Breast epithelium (tissue), 4 donors: ENCODE data around the gene SFXN2. TPM values are rescaled to one million over a fixed set of nuclear protein-coding genes. Genes with fewer than 3 reads are reported as not detected.
"Not testable (repeated sequence)": the region's sequence is repeated elsewhere in the genome, so short reads cannot be mapped to it uniquely, and the experiment has no call there.

Source experiments
- DNase-seq, 2 donors: peaks; one replicate each; pipeline ENCODE4 v3.0.0-alpha.2; 2019; ENCODE audit warnings: low spot score in 2 of 2
- H3K27ac ChIP-seq, 2 donors: fragments of 200-600 bp; sonication (generic) in 1 of 2; one replicate each; pipeline ENCODE4 v1.5.1; 2016 to 2019; ENCODE audit warnings: mild to moderate bottlenecking in 1 of 2
- H3K27me3 ChIP-seq, 2 donors: fragments of 200-600 bp; sonication (generic) in 1 of 2; one replicate each; pipeline versions ENCODE4 v1.5.1 to v1.6.0; 2017 to 2019; ENCODE audit warnings: control low read depth in 1 of 2, mild to moderate bottlenecking in 1 of 2
- H3K36me3 ChIP-seq: fragments of 200-600 bp; one replicate; pipeline ENCODE4 v1.5.1; 2019
- H3K4me1 ChIP-seq, 2 donors: fragments of 200-600 bp; sonication (generic); one replicate each; pipeline ENCODE4 v1.5.1; 2016 to 2019; ENCODE audit warnings: control low read depth in 1 of 2
- H3K4me3 ChIP-seq, 3 donors: fragments of 200-600 bp; sonication (generic); 1 replicate in 2 of 3; 2 replicates in 1 of 3; pipeline ENCODE4 v1.5.1; 2016 to 2019; ENCODE audit warnings: mild to moderate bottlenecking in 3 of 3, moderate library complexity in 2 of 3
- H3K9me3 ChIP-seq, 2 donors: fragments of 200-600 bp; sonication (generic) in 1 of 2; one replicate each; pipeline ENCODE4 v1.5.1; 2016 to 2019; ENCODE audit warnings: control low read depth in 1 of 2
- CTCF ChIP-seq, 3 donors: fragments of 450-650 bp; IDR thresholded peaks; one replicate each; pipeline ENCODE4 v1.5.1; 2016 to 2017; ENCODE audit warnings: antibody characterized with exemption in 3 of 3, mild to moderate bottlenecking in 3 of 3, moderate library complexity in 3 of 3
- POLR2A ChIP-seq: fragments of 450-650 bp; IDR thresholded peaks from one replicate; pipeline ENCODE4 v1.6.1; 2016; ENCODE audit warnings: antibody characterized with exemption, mild to moderate bottlenecking, moderate library complexity
- POLR2AphosphoS5 ChIP-seq, 3 donors: sonication (generic); formaldehyde crosslinking; IDR thresholded peaks; one replicate each; pipeline ENCODE4 v1.6.1; 2017; ENCODE audit warnings: antibody characterized with exemption in 3 of 3
- intact Hi-C: fragments of 100-400 bp; cut with DNase I; formaldehyde crosslinking; loops from one replicate; pipeline ENCODE4 v1.15.1; 2023; ENCODE audit warnings: low total_unique reads
- total RNA-seq, 3 donors: library from RNA; depleted of rRNA; stranded (reverse); fragments of >200 nt; gene quantifications; one replicate each; pipeline ENCODE4 v1.1.0, GENCODE V29; 2016

Gene SFXN2
- total RNA-seq, 3 donors from 2014 or later, result 3.8 to 10.4 (median 4.9) TPM

GRCh38 chr10:102758240-102758932, 44.0 kb downstream of the SFXN2 start:
- TF ChIP-seq POLR2A (no peak), CTCF (IDR thresholded peaks at IDR 0.05) (no peak), POLR2AphosphoS5 (IDR thresholded peaks at IDR 0.05) (no peak)
- no peak for DNase-seq
- Histone ChIP-seq H3K4me1 (no peaks in the 10 kb centered on the region), H3K4me3 (peak overlapping the region in 1 of 3 donors; percentile 0), H3K27me3 (no peaks in the 10 kb centered on the region), H3K27ac (peak overlapping the region; percentile 27 to 61), H3K9me3 (no peaks in the 10 kb centered on the region), H3K36me3 (no peaks in the 10 kb centered on the region)
- intact Hi-C loops, result no loop called here

- Histone ChIP-seq H3K27ac (peak overlapping the region; percentile 27 to 61), H3K4me3 (peak overlapping the region in 1 of 3 donors; percentile 0)
- H3K27me3 ChIP-seq, H3K4me1 ChIP-seq, H3K36me3 ChIP-seq, H3K9me3 ChIP-seq, DNase-seq, intact Hi-C loops: not testable (repeated sequence)
Measured at GRCh38 chr10:102758933-102759262, 44.5 kb downstream of the SFXN2 start.

GRCh38 chr10:102759497-102760210, 45.2 kb downstream of the SFXN2 start:
- Histone ChIP-seq H3K4me1 (no peaks in the 10 kb centered on the region), H3K9me3 (no peaks in the 10 kb centered on the region), H3K36me3 (no peaks in the 10 kb centered on the region), H3K27ac (peak overlapping the region in 1 of 2 donors; percentile 27), H3K27me3 (no peaks in the 10 kb centered on the region), H3K4me3 (no peak overlapping the region)
- no peak for DNase-seq
- TF ChIP-seq CTCF (IDR thresholded peaks at IDR 0.05), result no peak
- TF ChIP-seq POLR2AphosphoS5 (IDR thresholded peaks at IDR 0.05), result no peak
- no peak for TF ChIP-seq POLR2A
- intact Hi-C loops, result no loop called here

GRCh38 chr10:102761981-102762380, 47.5 kb downstream of the SFXN2 start:
- Histone ChIP-seq H3K9me3 (no peaks in the 10 kb centered on the region), H3K36me3 (no peaks in the 10 kb centered on the region), H3K4me3 (no peak overlapping the region), H3K27ac (no peak overlapping the region), H3K27me3 (no peaks in the 10 kb centered on the region), H3K4me1 (peaks cover 0 to 7% of the 10 kb centered on the region in 2 donors)
- intact Hi-C loops, result no loop called here
- TF ChIP-seq POLR2AphosphoS5 (IDR thresholded peaks at IDR 0.05), result no peak
- TF ChIP-seq POLR2A, result no peak
- TF ChIP-seq CTCF (IDR thresholded peaks at IDR 0.05), result no peak
- no peak for DNase-seq

GRCh38 chr10:102762401-102763015, 48.1 kb downstream of the SFXN2 start:
- TF ChIP-seq POLR2A, result no peak
- TF ChIP-seq CTCF (IDR thresholded peaks at IDR 0.05), result no peak
- no peak for TF ChIP-seq POLR2AphosphoS5 (IDR thresholded peaks at IDR 0.05)
- Histone ChIP-seq H3K27ac (peak overlapping the region in 1 of 2 donors; percentile 67), H3K36me3 (no peaks in the 10 kb centered on the region), H3K4me3 (no peak overlapping the region), H3K9me3 (no peaks in the 10 kb centered on the region), H3K4me1 (peaks cover 0 to 7% of the 10 kb centered on the region in 2 donors), H3K27me3 (no peaks in the 10 kb centered on the region)
- intact Hi-C loops, result no loop called here
- DNase-seq, result no peak
